Vagina (tissue), 2 donors: Measurements from ENCODE around the gene DNER.
A peak's percentile ranks its signal among the peaks of the same experiment; 100 is the strongest.

Experiments
- POLR2A ChIP-seq, 2 donors: fragments of 450-650 bp; IDR thresholded peaks; one replicate each; pipeline ENCODE4 v1.6.1; 2017; ENCODE audit warnings: antibody characterized with exemption in 2 of 2, mild to moderate bottlenecking in 2 of 2, moderate library complexity in 2 of 2
- POLR2AphosphoS5 ChIP-seq, 2 donors: sonication (generic); formaldehyde crosslinking; IDR thresholded peaks; one replicate each; pipeline ENCODE4 v1.9.0; 2017; ENCODE audit warnings: antibody characterized with exemption in 2 of 2, mild to moderate bottlenecking in 2 of 2, low read depth in 1 of 2; ENCODE audit not compliant: insufficient read depth in 1 of 2

DNA sequence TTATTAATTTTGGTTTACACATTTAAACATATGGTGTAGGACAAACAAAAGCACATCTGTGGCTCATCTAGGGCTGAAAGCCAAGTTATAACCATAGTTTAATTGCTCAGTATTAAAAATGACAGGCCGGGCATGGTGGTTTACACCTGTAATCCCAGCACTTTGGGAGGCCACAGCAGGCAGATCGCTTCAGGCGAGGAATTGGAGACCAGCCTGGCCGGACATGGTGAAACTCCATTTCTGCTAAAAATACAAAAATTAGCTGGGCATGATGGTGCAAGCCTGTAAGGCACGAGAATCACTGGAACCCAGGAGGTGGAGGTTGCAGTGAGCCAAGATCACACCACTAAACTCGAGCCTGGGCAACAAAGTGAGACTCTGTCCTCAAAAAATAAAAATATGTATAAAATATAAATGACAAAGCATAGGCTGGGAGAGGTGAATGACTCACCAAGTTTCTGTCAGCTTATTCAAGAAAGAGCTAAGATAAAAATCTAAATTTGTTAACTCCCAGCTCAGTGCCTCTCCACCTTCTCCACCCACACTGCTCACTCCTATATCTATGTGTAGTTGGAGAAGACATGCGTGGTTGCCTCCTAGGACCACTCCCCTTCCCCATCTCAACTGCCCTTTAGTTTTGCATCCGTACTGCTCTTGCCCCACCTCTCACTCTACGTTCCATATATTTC, 364.1 kb downstream of the DNER start:
- TF ChIP-seq POLR2A (IDR thresholded peaks at IDR 0.05) (no peak), POLR2AphosphoS5 (IDR thresholded peaks at IDR 0.05; ENCODE audit: insufficient read depth in 1 of 2, low read depth in 1 of 2) (peak in 1 of 2 donors; percentile 6)
